HG03103 (cell line): ENCODE data around the gene SRCIN1.

Experiments
- ATAC-seq: cut with Tn5 transposase; IDR thresholded peaks from one replicate; pipeline ENCODE4 v1.9.1; 2021; ENCODE audit warnings: low read depth; ENCODE audit not compliant: unreplicated experiment

SRCIN1 gene

DNA sequence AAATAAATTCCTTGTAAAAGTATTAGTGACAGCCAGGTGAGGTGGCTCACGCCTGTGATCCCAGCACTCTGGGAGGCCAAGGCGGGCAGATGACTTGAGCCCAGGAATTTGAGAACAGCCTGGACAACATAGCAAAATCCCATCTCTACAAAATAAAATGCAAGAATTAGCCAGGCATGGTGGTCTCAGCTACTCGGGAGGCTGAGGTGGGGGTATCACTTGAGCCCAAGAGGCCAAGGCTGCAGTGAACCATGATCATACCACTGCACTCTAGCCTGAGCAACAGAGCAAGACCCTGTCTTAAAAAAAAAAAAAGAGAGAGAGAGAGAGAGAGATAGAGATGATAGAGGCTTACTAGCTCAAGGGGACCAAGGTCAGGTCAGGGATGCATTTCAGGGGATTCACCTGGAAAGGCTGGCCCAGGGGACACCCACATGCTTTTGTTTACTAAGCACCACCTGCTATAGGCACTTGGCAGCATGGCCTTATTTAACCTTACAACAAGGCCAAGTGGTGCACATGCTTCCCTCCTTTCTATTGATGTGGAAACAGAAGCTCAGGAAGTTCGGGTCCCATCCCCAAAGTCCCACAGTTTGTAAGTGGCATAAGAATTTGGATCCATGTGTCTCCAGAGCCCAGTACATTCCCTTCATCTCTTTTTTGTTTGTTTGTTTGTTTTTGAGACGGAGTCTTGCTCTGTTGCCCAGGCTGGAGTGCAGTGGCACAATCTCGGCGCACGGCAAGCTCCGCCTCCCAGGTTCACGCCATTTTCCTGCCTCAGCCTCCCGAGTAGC, 12.4 kb upstream of the SRCIN1 start:
- ATAC-seq, result no peak

DNA sequence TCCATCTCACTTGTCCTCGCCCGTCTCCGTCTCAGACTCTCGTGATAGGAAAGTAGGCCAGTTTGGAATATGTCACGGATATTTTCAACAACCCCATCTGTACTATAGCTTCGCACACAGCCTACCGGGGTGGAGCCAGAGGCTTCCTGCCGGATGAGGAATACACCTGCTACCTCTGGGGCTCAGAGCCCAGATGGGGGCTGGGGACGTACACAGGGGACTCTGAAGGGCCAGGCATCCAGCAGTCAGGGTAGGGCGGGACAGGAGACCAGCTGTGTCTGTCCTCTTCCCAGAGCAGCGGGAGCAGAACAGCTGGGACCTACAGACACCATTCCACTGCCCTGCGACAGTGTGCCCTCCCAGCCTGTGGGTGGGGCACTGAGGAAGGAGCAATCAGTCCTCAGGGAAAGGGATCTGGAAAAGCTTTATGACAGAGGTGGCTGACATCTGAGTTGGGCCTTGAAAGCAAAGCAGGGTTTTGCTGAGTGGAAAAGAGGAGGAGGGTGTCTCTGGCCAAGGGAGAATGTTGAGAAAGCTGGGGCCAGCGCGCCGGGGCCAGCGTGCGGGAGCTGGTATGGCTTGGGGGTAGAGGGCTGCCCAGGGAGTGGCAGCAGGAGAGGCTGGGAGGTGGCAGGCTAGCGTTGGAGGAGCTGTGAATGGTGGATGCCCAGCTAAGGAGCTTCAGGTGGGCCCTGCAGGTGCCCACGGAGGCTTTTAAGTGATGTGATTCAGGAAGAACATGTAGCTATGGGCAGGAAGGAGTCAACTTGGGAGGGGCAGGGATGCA, 11.5 kb upstream of the SRCIN1 start:
- no peak for ATAC-seq

- ATAC-seq, result no peak
These were observed 10.6 kb upstream of the SRCIN1 start for GRCh38 chr17:38616361-38616760.

- ATAC-seq, result no peak
These were observed 8.4 kb upstream of the SRCIN1 start for GRCh38 chr17:38613981-38614779.

GRCh38 chr17:38613525-38613980, 7.8 kb upstream of the SRCIN1 start:
- no peak for ATAC-seq

DNA sequence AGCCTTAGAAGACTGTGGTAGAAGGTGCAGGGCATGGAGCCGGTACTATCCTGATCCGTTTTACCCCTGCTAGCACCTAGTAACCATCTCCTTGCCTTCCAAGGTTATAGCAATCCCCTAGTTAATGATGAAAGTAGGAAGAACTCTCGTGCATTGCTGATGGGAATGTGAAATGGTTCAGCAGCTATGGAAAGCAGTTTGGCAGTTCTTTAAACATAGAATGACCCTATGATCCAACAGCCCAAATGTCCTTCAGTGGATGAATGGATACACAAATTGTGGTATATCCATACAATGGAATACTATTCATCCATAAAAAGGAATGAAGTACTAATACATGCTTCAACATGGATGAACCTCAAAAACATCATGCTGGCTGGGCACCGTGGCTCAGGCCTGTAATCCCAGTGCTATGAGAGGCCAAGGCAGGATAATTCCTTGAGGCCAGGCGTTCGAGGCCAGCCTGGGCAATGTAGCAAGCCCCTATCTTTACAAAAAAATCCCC, 6.2 kb upstream of the SRCIN1 start:
- ATAC-seq, result no peak

GRCh38 chr17:38611070-38611786, 5.5 kb upstream of the SRCIN1 start:
- ATAC-seq, result no peak

- no peak for ATAC-seq
These were observed 3.7 kb upstream of the SRCIN1 start for GRCh38 chr17:38609280-38610031.

DNA sequence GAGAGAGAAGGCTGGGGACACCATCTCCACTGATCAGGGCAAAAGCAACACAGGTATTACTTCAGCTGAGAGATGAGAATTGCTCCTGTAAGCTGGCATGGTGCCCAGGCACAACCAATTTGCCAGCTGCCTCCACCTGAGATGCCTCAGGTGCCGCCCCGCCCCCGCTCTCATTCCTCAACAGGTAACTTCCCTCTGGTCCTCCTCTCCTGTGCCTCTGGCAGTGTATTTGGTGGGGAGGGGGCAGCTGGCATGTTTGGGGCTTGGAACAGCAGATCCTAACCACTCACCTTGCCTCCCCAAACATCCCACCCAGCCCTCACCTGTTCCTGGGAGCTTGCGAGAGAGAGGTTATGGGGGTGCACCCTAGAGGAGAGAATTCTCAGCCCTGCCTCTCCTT, 2.9 kb upstream of the SRCIN1 start:
- ATAC-seq, result no peak

GRCh38 chr17:38606646-38607611, 1.2 kb upstream of the SRCIN1 start:
- ATAC-seq, result no peak

- no peak for ATAC-seq
These were observed 326 bp downstream of the SRCIN1 start for GRCh38 chr17:38605411-38605840.

GRCh38 chr17:38604479-38605403, 1.0 kb downstream of the SRCIN1 start:
- ATAC-seq, result no peak

GRCh38 chr17:38603786-38604478, 1.8 kb downstream of the SRCIN1 start:
- no peak for ATAC-seq

- ATAC-seq, result no peak
These were observed 2.6 kb downstream of the SRCIN1 start for GRCh38 chr17:38602956-38603785.

DNA sequence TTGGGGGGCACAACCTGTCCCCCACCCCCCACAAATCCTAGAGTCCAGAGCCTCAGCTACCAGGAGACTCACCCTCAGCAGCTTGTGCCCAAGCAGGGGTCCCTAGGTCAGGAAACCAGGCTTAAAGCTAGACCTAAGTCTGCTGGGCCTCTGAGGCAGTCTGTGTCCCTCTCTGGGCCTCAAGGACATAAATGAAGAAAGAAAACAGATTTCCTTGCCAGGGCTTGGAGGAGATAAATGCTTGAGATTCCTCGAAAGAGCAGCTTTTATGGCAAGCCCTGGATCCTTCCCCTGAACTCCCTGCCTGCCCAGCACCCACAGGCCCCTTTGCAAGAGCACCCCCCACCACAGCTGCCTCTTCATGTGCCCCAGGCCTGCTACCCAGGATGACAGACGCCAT, 3.3 kb downstream of the SRCIN1 start:
- no peak for ATAC-seq
